ENCODE measurements around the gene RNF43.

Gene RNF43

GRCh38 chr17:58388302-58389190, 28.8 kb downstream of the RNF43 start:
- H3K9me3 ChIP-seq (ENCODE audit: low read length), result no peaks in the 10 kb centered on the region
- H3K4me3 ChIP-seq (ENCODE audit: low read depth, low read length, poor library complexity, severe bottlenecking), result no peak overlapping the region
- no peaks in the 10 kb centered on the region for H3K9me2 ChIP-seq (ENCODE audit: low read depth, low read length)
- H3K36me3 ChIP-seq (ENCODE audit: insufficient read depth, low read length), result no peaks in the 10 kb centered on the region
- peaks cover 2% of the 10 kb centered on the region; the same call in 1 of the 2 replicates for H3K27me3 ChIP-seq (ENCODE audit: insufficient read depth, low read length)
- H3K27ac ChIP-seq (ENCODE audit: low read depth, low read length, poor library complexity, severe bottlenecking), result no peak overlapping the region
- H3K4me1 ChIP-seq (ENCODE audit: insufficient read depth, low read length, severe bottlenecking), result peaks cover 10% of the 10 kb centered on the region
- no peak overlapping the region for H2AFZ ChIP-seq (ENCODE audit: low read length)
- H3K9ac ChIP-seq (ENCODE audit: low read length), result no peak overlapping the region
- H3F3A ChIP-seq (ENCODE audit: insufficient read depth, low read length), result no peaks in the 10 kb centered on the region
- H3K79me2 ChIP-seq (ENCODE audit: insufficient read depth, low read length), result no peaks in the 10 kb centered on the region
- H4K20me1 ChIP-seq (ENCODE audit: insufficient read depth, low read length), result no peaks in the 10 kb centered on the region
- TF ChIP-seq CTCF (IDR thresholded peaks at IDR 0.05; ENCODE audit: low read length) (no peak), EZH2 (IDR thresholded peaks at IDR 0.05; ENCODE audit: borderline replicate concordance, low read length) (no peak)
- no peak overlapping the region for H3K4me2 ChIP-seq (ENCODE audit: low read length)

GRCh38 chr17:58387834-58388233, 29.5 kb downstream of the RNF43 start:
- Histone ChIP-seq H3K27me3 (ENCODE audit: insufficient read depth, low read length) (peaks cover 2% of the 10 kb centered on the region; the same call in 1 of the 2 replicates), H2AFZ (ENCODE audit: low read length) (no peak overlapping the region), H4K20me1 (ENCODE audit: insufficient read depth, low read length) (no peaks in the 10 kb centered on the region), H3K9ac (ENCODE audit: low read length) (no peak overlapping the region), H3K4me3 (ENCODE audit: low read depth, low read length, poor library complexity, severe bottlenecking) (no peak overlapping the region), H3K4me1 (ENCODE audit: insufficient read depth, low read length, severe bottlenecking) (peaks cover 10% of the 10 kb centered on the region), H3K27ac (ENCODE audit: low read depth, low read length, poor library complexity, severe bottlenecking) (no peak overlapping the region), H3K9me2 (ENCODE audit: low read depth, low read length) (no peaks in the 10 kb centered on the region), H3K4me2 (ENCODE audit: low read length) (no peak overlapping the region), H3K9me3 (ENCODE audit: low read length) (no peaks in the 10 kb centered on the region), H3F3A (ENCODE audit: insufficient read depth, low read length) (no peaks in the 10 kb centered on the region), H3K79me2 (ENCODE audit: insufficient read depth, low read length) (no peaks in the 10 kb centered on the region), H3K36me3 (ENCODE audit: insufficient read depth, low read length) (no peaks in the 10 kb centered on the region)
- TF ChIP-seq EZH2 (IDR thresholded peaks at IDR 0.05; ENCODE audit: borderline replicate concordance, low read length) (no peak), CTCF (IDR thresholded peaks at IDR 0.05; ENCODE audit: low read length) (no peak)

- Histone ChIP-seq H3K9ac (ENCODE audit: low read length) (no peak overlapping the region), H4K20me1 (ENCODE audit: insufficient read depth, low read length) (no peaks in the 10 kb centered on the region), H3K79me2 (ENCODE audit: insufficient read depth, low read length) (no peaks in the 10 kb centered on the region), H3K4me2 (ENCODE audit: low read length) (no peak overlapping the region), H3K9me3 (ENCODE audit: low read length) (no peaks in the 10 kb centered on the region), H3K4me3 (ENCODE audit: low read depth, low read length, poor library complexity, severe bottlenecking) (no peak overlapping the region), H3K27me3 (ENCODE audit: insufficient read depth, low read length) (peaks cover 2% of the 10 kb centered on the region; the same call in 1 of the 2 replicates), H3K27ac (ENCODE audit: low read depth, low read length, poor library complexity, severe bottlenecking) (no peak overlapping the region), H3K9me2 (ENCODE audit: low read depth, low read length) (no peaks in the 10 kb centered on the region), H3K36me3 (ENCODE audit: insufficient read depth, low read length) (no peaks in the 10 kb centered on the region), H2AFZ (ENCODE audit: low read length) (no peak overlapping the region), H3K4me1 (ENCODE audit: insufficient read depth, low read length, severe bottlenecking) (peaks cover 9% of the 10 kb centered on the region), H3F3A (ENCODE audit: insufficient read depth, low read length) (no peaks in the 10 kb centered on the region)
- no peak for TF ChIP-seq CTCF (IDR thresholded peaks at IDR 0.05; ENCODE audit: low read length)
- no peak for TF ChIP-seq EZH2 (IDR thresholded peaks at IDR 0.05; ENCODE audit: borderline replicate concordance, low read length)
Observed at GRCh38 chr17:58386708-58387107, 30.6 kb downstream of the RNF43 start.
